Measurements from ENCODE around the gene WASF3. TPM values are rescaled to one million over a fixed set of nuclear protein-coding genes. Genes with fewer than 3 reads are reported as not detected.

The WASF3 gene
- total RNA-seq, 1 donor from 2014 or later: 20.0 TPM

- H3K9me3 Mint-ChIP-seq (ENCODE audit: unreplicated experiment): peaks cover 6% of the 10 kb centered on the region
- H3K36me3 Mint-ChIP-seq (ENCODE audit: unreplicated experiment): no peaks in the 10 kb centered on the region
- no peaks in the 10 kb centered on the region for H3K4me1 Mint-ChIP-seq (ENCODE audit: unreplicated experiment)
- no peak for TF ChIP-seq CTCF (IDR thresholded peaks at IDR 0.05)
- DNase-seq (ENCODE audit: extremely low spot score, unreplicated experiment): peak; percentile 74
- H3K27me3 Mint-ChIP-seq (ENCODE audit: unreplicated experiment): peaks cover 15% of the 10 kb centered on the region
- H3K27ac Mint-ChIP-seq (ENCODE audit: unreplicated experiment): no peak overlapping the region
- H3K4me3 Mint-ChIP-seq (ENCODE audit: unreplicated experiment): no peak overlapping the region
Observed at GRCh38 chr13:26716984-26717383, 159.5 kb downstream of the WASF3 start.

GRCh38 chr13:26718146-26718545 lies 160.7 kb downstream of the WASF3 start:
- TF ChIP-seq CTCF (IDR thresholded peaks at IDR 0.05): no peak
- no peak overlapping the region for H3K4me3 Mint-ChIP-seq (ENCODE audit: unreplicated experiment)

GRCh38 chr13:26718872-26719271 lies 161.4 kb downstream of the WASF3 start:
- TF ChIP-seq CTCF (IDR thresholded peaks at IDR 0.05): no peak
- Mint-ChIP-seq H3K27me3 (ENCODE audit: unreplicated experiment) (peaks cover 9% of the 10 kb centered on the region), H3K4me3 (ENCODE audit: unreplicated experiment) (no peak overlapping the region), H3K9me3 (ENCODE audit: unreplicated experiment) (no peaks in the 10 kb centered on the region), H3K4me1 (ENCODE audit: unreplicated experiment) (no peaks in the 10 kb centered on the region), H3K27ac (ENCODE audit: unreplicated experiment) (no peak overlapping the region), H3K36me3 (ENCODE audit: unreplicated experiment) (no peaks in the 10 kb centered on the region)
- no peak for DNase-seq (ENCODE audit: extremely low spot score, unreplicated experiment)

More at GRCh38 chr13:26718146-26718545, 160.7 kb downstream of the WASF3 start:
- Mint-ChIP-seq H3K4me1 (ENCODE audit: unreplicated experiment) (no peaks in the 10 kb centered on the region), H3K36me3 (ENCODE audit: unreplicated experiment) (no peaks in the 10 kb centered on the region), H3K9me3 (ENCODE audit: unreplicated experiment) (no peaks in the 10 kb centered on the region), H3K27ac (ENCODE audit: unreplicated experiment) (no peak overlapping the region), H3K27me3 (ENCODE audit: unreplicated experiment) (peaks cover 10% of the 10 kb centered on the region)
- DNase-seq (ENCODE audit: extremely low spot score, unreplicated experiment): peak; percentile 72

GRCh38 chr13:26719356-26719945 lies 162.0 kb downstream of the WASF3 start:
- peak; percentile 49 for DNase-seq (ENCODE audit: extremely low spot score, unreplicated experiment)
- peak; percentile 22 for TF ChIP-seq CTCF (IDR thresholded peaks at IDR 0.05)
- H3K4me1 Mint-ChIP-seq (ENCODE audit: unreplicated experiment): no peaks in the 10 kb centered on the region
- no peak overlapping the region for H3K27ac Mint-ChIP-seq (ENCODE audit: unreplicated experiment)
- no peaks in the 10 kb centered on the region for H3K36me3 Mint-ChIP-seq (ENCODE audit: unreplicated experiment)
- peaks cover 8% of the 10 kb centered on the region for H3K27me3 Mint-ChIP-seq (ENCODE audit: unreplicated experiment)
- H3K9me3 Mint-ChIP-seq (ENCODE audit: unreplicated experiment): no peaks in the 10 kb centered on the region
- no peak overlapping the region for H3K4me3 Mint-ChIP-seq (ENCODE audit: unreplicated experiment)

GRCh38 chr13:26721251-26722121 lies 164.0 kb downstream of the WASF3 start:
- Mint-ChIP-seq H3K36me3 (ENCODE audit: unreplicated experiment) (no peaks in the 10 kb centered on the region), H3K27me3 (ENCODE audit: unreplicated experiment) (peaks cover 11% of the 10 kb centered on the region), H3K4me1 (ENCODE audit: unreplicated experiment) (no peaks in the 10 kb centered on the region), H3K9me3 (ENCODE audit: unreplicated experiment) (no peaks in the 10 kb centered on the region), H3K4me3 (ENCODE audit: unreplicated experiment) (no peak overlapping the region), H3K27ac (ENCODE audit: unreplicated experiment) (no peak overlapping the region)
- peak; percentile 79 for DNase-seq (ENCODE audit: extremely low spot score, unreplicated experiment)
- TF ChIP-seq CTCF (IDR thresholded peaks at IDR 0.05): no peak

Data from osteocyte (in vitro differentiated cells).